Caco-2 (cell line): ENCODE results near the gene C22orf31. TPM values are rescaled to one million over a fixed set of nuclear protein-coding genes. Genes with fewer than 3 reads are reported as not detected.

Experiments used
- BruUV-seq: library from RNA; stranded (reverse); fragments of 400-500 nt; replicated peaks from 2 replicates; lab custom pipeline; 2021; lab: Mats Ljungman, UMichigan
- CTCF ChIA-PET: fragments of 300-600 bp; sonication (Branson Sonifier 250); formaldehyde crosslinking; loops from one replicate; lab custom pipeline; 2022; ENCODE audit warnings: antibody characterized with exemption; lab: Charles Lee
- POLR2A ChIA-PET: fragments of 300-600 bp; sonication (Branson Sonifier 250); formaldehyde crosslinking; loops from one replicate; lab custom pipeline; 2022; ENCODE audit warnings: antibody characterized with exemption; lab: Charles Lee
- DNase-seq, 2 experiments: peaks; one replicate each; pipeline versions ENCODE4 v3.0.0 to v3.0.0-alpha.2; 2020 to 2022
- H3K27me3 ChIP-seq: replicated peaks from 2 replicates; pipeline ENCODE4 v1.6.0; 2011; ENCODE audit warnings: low read length; ENCODE audit not compliant: control insufficient read depth, insufficient read depth
- H3K36me3 ChIP-seq: 2 replicates; pipeline ENCODE4 v1.5.1; 2011; ENCODE audit warnings: low read length; ENCODE audit not compliant: control insufficient read depth, insufficient read depth
- H3K4me1 ChIP-seq: fragments of 250-450 bp; sonication (Bioruptor Pico); 2 replicates; pipeline ENCODE4 v1.5.1; 2020; ENCODE audit warnings: mild to moderate bottlenecking
- H3K4me3 ChIP-seq: 2 replicates; pipeline ENCODE4 v1.5.1; 2011; ENCODE audit warnings: low read depth, mild to moderate bottlenecking, control low read depth, low read length
- H3K9me3 ChIP-seq: fragments of 250-450 bp; sonication (Bioruptor Pico); 2 replicates; pipeline ENCODE4 v1.5.1; 2020; ENCODE audit warnings: mild to moderate bottlenecking, moderate library complexity
- H3K27ac Mint-ChIP-seq: one replicate; pipeline ENCODE4 v1.8.0; 2022; ENCODE audit warnings: mixed read lengths; ENCODE audit not compliant: unreplicated experiment
- H3K27me3 Mint-ChIP-seq: one replicate; pipeline ENCODE4 v1.8.0; 2022; ENCODE audit warnings: mixed read lengths; ENCODE audit not compliant: insufficient read depth, unreplicated experiment
- H3K36me3 Mint-ChIP-seq: one replicate; pipeline ENCODE4 v1.8.0; 2022; ENCODE audit warnings: mild to moderate bottlenecking, mixed read lengths; ENCODE audit not compliant: insufficient read depth, unreplicated experiment
- H3K4me1 Mint-ChIP-seq: one replicate; pipeline ENCODE4 v1.8.0; 2022; ENCODE audit warnings: low read depth, mixed read lengths; ENCODE audit not compliant: unreplicated experiment
- H3K4me3 Mint-ChIP-seq: one replicate; pipeline ENCODE4 v1.8.0; 2022; ENCODE audit warnings: mild to moderate bottlenecking, moderate library complexity, mixed read lengths; ENCODE audit not compliant: unreplicated experiment
- H3K9me3 Mint-ChIP-seq: one replicate; pipeline ENCODE4 v1.8.0; 2022; ENCODE audit warnings: mixed read lengths; ENCODE audit not compliant: unreplicated experiment
- CTCF ChIP-seq, 2 experiments: fragments of 200-600 bp in 1 of 2; IDR thresholded peaks; 1 replicate in 1 of 2; 2 replicates in 1 of 2; pipeline versions ENCODE4 v1.5.1 to v1.8.0; 2011 to 2022; ENCODE audit warnings: antibody characterized with exemption in 1 of 2, control low read depth in 1 of 2, inconsistent platforms in 1 of 2, low read depth in 1 of 2, low read length in 1 of 2, mild to moderate bottlenecking in 1 of 2, moderate library complexity in 1 of 2; ENCODE audit not compliant: insufficient read depth in 1 of 2, severe bottlenecking in 1 of 2, unreplicated experiment in 1 of 2
- intact Hi-C: fragments of 100-400 bp; cut with micrococcal nuclease; formaldehyde crosslinking; loops from one replicate; pipeline ENCODE4 v1.10.0; 2022; ENCODE audit not compliant: unreplicated experiment
- total RNA-seq: library from RNA; stranded (reverse); gene quantifications from 2 replicates; pipeline ENCODE4 v1.2.3, GENCODE V29; 2022

The C22orf31 gene
- total RNA-seq, 1 experiment from 2014 or later, result not detected

GRCh38 chr22:29056472-29056871, 5.2 kb downstream of the C22orf31 start:
- Mint-ChIP-seq H3K27ac (no peak overlapping the region), H3K27me3 (no peaks in the 10 kb centered on the region), H3K4me1 (peaks cover 17% of the 10 kb centered on the region), H3K36me3 (peaks cover 75% of the 10 kb centered on the region), H3K4me3 (no peak overlapping the region), H3K9me3 (no peaks in the 10 kb centered on the region)
- no peaks in the 10 kb centered on the region for H3K4me1 ChIP-seq
- H3K36me3 ChIP-seq, result peaks cover 1% of the 10 kb centered on the region; the same call in 1 of the 2 replicates
- no peaks in the 10 kb centered on the region for H3K27me3 ChIP-seq
- intact Hi-C loops, result no loop called here
- no peak overlapping the region for H3K4me3 ChIP-seq
- no peak for DNase-seq
- no peaks in the 10 kb centered on the region for H3K9me3 ChIP-seq
- ChIA-PET CTCF (no interaction called here), POLR2A (no interaction called here)
- BruUV-seq, result no TSS peak
- TF ChIP-seq CTCF (IDR thresholded peaks at IDR 0.05; ENCODE audit: insufficient read depth in 1 of 2, low read depth in 1 of 2, low read length in 1 of 2, severe bottlenecking in 1 of 2, unreplicated experiment in 1 of 2), result no peak

GRCh38 chr22:29055192-29055830, 6.3 kb downstream of the C22orf31 start:
- H3K4me3 ChIP-seq, result no peak overlapping the region
- no peaks in the 10 kb centered on the region for H3K27me3 ChIP-seq
- peaks cover 72% of the 10 kb centered on the region for H3K36me3 Mint-ChIP-seq
- peaks cover 1% of the 10 kb centered on the region for H3K36me3 ChIP-seq
- no peak overlapping the region for H3K27ac Mint-ChIP-seq
- H3K27me3 Mint-ChIP-seq, result no peaks in the 10 kb centered on the region
- no peaks in the 10 kb centered on the region for H3K9me3 Mint-ChIP-seq
- DNase-seq, result no peak
- intact Hi-C loops, result no loop called here
- no peaks in the 10 kb centered on the region for H3K4me1 ChIP-seq
- BruUV-seq, result no TSS peak
- H3K4me1 Mint-ChIP-seq, result peaks cover 16% of the 10 kb centered on the region
- no peak overlapping the region for H3K4me3 Mint-ChIP-seq
- H3K9me3 ChIP-seq, result no peaks in the 10 kb centered on the region
- TF ChIP-seq CTCF (IDR thresholded peaks at IDR 0.05; ENCODE audit: insufficient read depth in 1 of 2, low read depth in 1 of 2, low read length in 1 of 2, severe bottlenecking in 1 of 2, unreplicated experiment in 1 of 2), result no peak
- CTCF ChIA-PET, result no interaction called here
- POLR2A ChIA-PET, result no interaction called here

GRCh38 chr22:29054251-29054767, 7.3 kb downstream of the C22orf31 start:
- Mint-ChIP-seq H3K4me1 (peaks cover 16% of the 10 kb centered on the region), H3K4me3 (no peak overlapping the region), H3K27me3 (no peaks in the 10 kb centered on the region), H3K9me3 (no peaks in the 10 kb centered on the region), H3K36me3 (peaks cover 75% of the 10 kb centered on the region), H3K27ac (no peak overlapping the region)
- no peak for DNase-seq
- peaks cover 1% of the 10 kb centered on the region for H3K36me3 ChIP-seq
- no peak overlapping the region for H3K4me3 ChIP-seq
- TF ChIP-seq CTCF (IDR thresholded peaks at IDR 0.05; ENCODE audit: insufficient read depth in 1 of 2, low read depth in 1 of 2, low read length in 1 of 2, severe bottlenecking in 1 of 2, unreplicated experiment in 1 of 2), result no peak
- H3K9me3 ChIP-seq, result no peaks in the 10 kb centered on the region
- ChIA-PET POLR2A (no interaction called here), CTCF (interaction anchor here (1.3 kb wide), 1 partner anchor 100 kb away, joined by 3 read pairs; no protein-coding TSS in a partner anchor)
- no peaks in the 10 kb centered on the region for H3K27me3 ChIP-seq
- no TSS peak for BruUV-seq
- H3K4me1 ChIP-seq, result no peaks in the 10 kb centered on the region
- intact Hi-C loops, result no loop called here
